IPS-18a (cell line): ENCODE results near the gene ENAH.

Experiments used
- H3K27ac ChIP-seq: one replicate; pipeline ENCODE4 v1.5.1; 2013; ENCODE audit warnings: low read length
- H3K27me3 ChIP-seq: one replicate; pipeline ENCODE4 v1.6.1; 2013; ENCODE audit warnings: mild to moderate bottlenecking, low read length; ENCODE audit not compliant: control insufficient read depth, insufficient read depth
- H3K36me3 ChIP-seq: one replicate; pipeline ENCODE4 v1.6.1; 2013; ENCODE audit warnings: low read depth, low read length; ENCODE audit not compliant: control insufficient read depth
- H3K4me1 ChIP-seq: one replicate; pipeline ENCODE4 v1.6.1; 2013; ENCODE audit warnings: low read depth, low read length; ENCODE audit not compliant: control insufficient read depth
- H3K4me3 ChIP-seq: one replicate; pipeline ENCODE4 v1.5.1; 2013; ENCODE audit warnings: low read length
- H3K9ac ChIP-seq: one replicate; pipeline ENCODE4 v1.6.1; 2013; ENCODE audit warnings: mild to moderate bottlenecking, low read length, moderate library complexity
- H3K9me3 ChIP-seq: one replicate; pipeline ENCODE4 v1.6.1; 2013; ENCODE audit warnings: low read depth, low read length; ENCODE audit not compliant: control insufficient read depth

ENAH gene

DNA sequence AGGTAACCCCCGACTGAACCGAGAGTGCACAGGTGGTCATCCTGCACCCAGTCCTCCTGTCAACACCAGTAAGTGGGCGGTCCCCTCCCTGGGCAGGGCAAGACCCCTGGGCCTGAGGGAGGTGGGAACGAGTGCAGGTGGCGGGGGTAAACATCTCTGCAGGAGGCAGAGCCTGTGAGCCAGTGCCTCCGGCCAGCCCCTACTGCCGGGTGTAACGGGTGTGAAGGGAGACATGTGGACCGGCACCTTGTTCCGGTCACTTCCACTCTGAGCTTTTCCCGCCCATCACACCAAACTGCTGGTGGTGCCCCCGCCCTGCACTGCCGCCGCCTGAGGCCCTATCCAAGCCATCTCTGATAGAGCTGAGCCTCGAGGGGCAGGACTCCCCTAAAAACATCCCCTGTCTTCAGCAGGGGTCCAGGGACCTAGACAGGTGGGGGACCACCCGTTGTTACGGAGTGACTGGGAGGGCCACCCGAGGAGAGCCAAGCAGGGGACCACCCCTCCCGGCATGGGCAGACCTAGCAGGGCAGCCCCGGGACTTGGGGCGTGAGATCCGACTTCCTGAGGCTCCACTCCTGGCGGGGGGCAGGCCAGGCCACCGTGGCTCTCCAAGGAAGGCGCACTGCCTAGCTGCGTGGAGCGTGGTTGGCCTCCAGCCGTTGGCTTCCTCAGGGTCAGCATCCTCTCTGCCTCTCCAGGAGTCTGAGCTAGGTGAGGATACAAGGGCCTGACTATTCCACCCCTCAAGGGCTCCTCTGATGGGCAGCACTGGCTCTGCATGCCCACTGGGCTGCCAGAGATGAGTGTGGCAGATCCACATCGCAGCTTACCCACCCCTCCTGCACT, 181.2 kb downstream of the ENAH start:
- H3K9ac ChIP-seq, result no peak overlapping the region
- no peak overlapping the region for H3K4me3 ChIP-seq
- H3K27me3 ChIP-seq, result no peaks in the 10 kb centered on the region
- H3K9me3 ChIP-seq, result no peaks in the 10 kb centered on the region
- H3K27ac ChIP-seq, result no peak overlapping the region
- H3K4me1 ChIP-seq, result no peaks in the 10 kb centered on the region
- H3K36me3 ChIP-seq, result no peaks in the 10 kb centered on the region

DNA sequence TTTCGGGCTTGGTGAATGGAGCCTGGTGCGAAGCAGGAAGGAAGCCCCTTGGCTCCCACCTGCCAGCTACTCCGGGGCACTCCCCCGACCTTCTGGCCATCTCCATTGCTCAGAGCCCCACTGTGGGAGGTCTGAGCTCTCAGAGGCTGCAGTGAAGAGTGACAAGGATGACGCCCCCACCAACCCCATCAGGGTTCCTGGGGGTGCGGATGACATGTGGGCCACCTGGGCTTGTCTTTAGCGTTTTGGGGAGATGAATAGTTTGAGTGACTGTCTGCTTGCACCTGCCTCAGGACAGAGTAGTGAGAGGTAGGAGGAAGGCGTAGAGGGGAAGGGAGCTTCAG, 181.8 kb downstream of the ENAH start:
- H3K9ac ChIP-seq, result no peak overlapping the region
- H3K4me3 ChIP-seq, result no peak overlapping the region
- no peak overlapping the region for H3K27ac ChIP-seq
- no peaks in the 10 kb centered on the region for H3K36me3 ChIP-seq
- H3K9me3 ChIP-seq, result no peaks in the 10 kb centered on the region
- H3K27me3 ChIP-seq, result no peaks in the 10 kb centered on the region
- H3K4me1 ChIP-seq, result no peaks in the 10 kb centered on the region

DNA sequence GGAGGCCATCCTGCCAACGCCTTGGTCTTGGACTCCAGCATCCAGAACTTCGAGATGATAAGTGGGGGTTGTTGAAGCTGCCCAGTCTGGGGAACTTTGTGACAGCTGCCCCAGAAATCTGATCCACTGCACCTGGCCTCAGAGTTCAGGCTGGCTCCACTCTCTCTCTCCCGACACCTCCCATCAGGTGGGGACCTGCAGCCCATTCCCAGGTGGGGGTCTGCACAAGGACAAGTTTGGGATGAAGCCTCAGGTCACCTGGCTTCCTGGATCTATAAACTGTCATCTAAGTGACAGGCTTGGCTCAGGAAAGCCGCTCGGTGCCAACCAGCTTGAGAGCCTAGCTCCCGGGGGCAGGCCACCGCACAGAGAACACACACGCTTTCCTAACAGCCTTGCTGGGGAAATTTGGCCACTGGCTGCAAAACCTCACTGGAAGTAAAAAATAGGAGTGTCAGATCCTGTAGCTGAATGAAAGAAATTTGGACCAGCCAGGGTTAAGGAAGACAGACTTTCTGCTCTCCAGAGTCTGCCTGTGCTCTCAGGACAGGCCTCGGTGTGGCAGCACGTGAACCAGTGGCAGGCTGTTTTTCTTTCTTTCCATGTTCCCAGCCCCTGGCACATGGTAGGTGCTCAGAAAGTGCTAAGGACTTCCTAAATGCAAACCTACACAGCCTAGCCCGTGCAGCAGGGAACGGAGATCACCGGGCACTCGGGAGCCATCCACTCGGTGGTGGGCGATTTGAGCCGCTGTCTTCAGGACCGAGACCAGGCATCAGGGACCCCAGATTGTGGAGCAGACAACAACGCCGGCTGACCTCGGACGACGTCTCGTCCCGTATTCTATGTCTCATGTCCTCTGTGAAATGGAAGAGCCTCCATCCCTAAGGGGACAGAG, 182.5 kb downstream of the ENAH start:
- Histone ChIP-seq H3K36me3 (no peaks in the 10 kb centered on the region), H3K9me3 (no peaks in the 10 kb centered on the region), H3K4me1 (peaks cover 1% of the 10 kb centered on the region), H3K27ac (no peak overlapping the region), H3K9ac (no peak overlapping the region), H3K27me3 (no peaks in the 10 kb centered on the region), H3K4me3 (no peak overlapping the region)

DNA sequence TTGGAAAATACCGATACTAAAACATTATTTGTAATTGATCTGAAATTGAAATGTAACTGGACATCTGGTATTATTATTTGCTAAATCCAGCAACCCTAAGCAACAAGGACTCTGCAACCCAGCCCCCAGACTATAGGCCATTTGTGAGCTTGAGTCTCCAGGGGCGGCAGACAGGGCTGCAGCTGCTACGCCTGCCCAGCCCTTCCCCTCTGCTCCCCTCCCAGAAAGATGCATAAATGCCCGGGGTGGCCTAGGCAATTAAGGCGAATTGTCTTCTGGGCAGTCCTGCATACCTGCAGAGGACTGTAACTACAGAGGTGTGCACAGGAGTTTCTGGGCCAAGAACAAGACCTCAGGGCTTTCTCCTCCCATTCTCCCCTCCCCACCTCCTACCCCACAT, 183.9 kb downstream of the ENAH start:
- peaks cover 12% of the 10 kb centered on the region for H3K4me1 ChIP-seq
- no peaks in the 10 kb centered on the region for H3K27me3 ChIP-seq
- no peak overlapping the region for H3K4me3 ChIP-seq
- no peak overlapping the region for H3K27ac ChIP-seq
- H3K9me3 ChIP-seq, result no peaks in the 10 kb centered on the region
- no peak overlapping the region for H3K9ac ChIP-seq
- no peaks in the 10 kb centered on the region for H3K36me3 ChIP-seq

DNA sequence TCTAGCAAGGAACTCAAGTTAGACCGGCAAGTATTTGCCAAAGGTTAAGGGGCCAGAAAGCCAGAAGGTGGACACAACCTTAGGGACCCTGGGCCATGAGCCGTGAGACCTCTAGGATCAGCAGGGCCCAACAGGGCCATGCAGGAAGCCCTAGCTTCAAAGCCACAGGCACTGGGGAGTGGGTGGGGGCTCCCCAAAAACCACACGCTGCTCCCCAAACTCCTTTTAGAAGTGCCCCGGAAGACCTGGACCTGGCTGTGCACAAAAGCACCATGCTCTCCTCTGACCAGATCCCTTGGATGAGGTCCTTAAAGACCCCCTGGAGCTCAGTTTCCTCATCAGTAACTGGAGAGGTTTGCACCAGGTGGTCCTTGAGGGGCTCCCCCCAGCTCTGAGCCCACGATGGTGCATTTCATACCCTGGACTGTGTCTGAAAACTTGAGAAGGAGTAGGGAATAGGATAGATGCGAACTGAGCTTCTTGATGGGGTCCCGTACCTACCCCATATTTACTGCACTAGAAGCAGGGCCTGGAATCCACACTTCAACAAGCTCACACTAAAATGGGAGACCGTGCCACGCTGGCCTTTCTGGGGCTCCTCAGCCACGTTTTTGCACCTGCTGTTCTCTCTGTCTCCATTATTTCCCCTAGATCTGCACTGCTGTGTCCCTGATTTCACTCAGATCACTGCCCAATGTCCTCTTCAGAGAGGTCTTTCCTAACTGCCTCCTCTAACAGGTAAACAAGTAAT, 184.5 kb downstream of the ENAH start:
- Histone ChIP-seq H3K9me3 (no peaks in the 10 kb centered on the region), H3K4me1 (peaks cover 12% of the 10 kb centered on the region), H3K36me3 (no peaks in the 10 kb centered on the region), H3K4me3 (no peak overlapping the region), H3K9ac (no peak overlapping the region), H3K27ac (no peak overlapping the region), H3K27me3 (no peaks in the 10 kb centered on the region)

DNA sequence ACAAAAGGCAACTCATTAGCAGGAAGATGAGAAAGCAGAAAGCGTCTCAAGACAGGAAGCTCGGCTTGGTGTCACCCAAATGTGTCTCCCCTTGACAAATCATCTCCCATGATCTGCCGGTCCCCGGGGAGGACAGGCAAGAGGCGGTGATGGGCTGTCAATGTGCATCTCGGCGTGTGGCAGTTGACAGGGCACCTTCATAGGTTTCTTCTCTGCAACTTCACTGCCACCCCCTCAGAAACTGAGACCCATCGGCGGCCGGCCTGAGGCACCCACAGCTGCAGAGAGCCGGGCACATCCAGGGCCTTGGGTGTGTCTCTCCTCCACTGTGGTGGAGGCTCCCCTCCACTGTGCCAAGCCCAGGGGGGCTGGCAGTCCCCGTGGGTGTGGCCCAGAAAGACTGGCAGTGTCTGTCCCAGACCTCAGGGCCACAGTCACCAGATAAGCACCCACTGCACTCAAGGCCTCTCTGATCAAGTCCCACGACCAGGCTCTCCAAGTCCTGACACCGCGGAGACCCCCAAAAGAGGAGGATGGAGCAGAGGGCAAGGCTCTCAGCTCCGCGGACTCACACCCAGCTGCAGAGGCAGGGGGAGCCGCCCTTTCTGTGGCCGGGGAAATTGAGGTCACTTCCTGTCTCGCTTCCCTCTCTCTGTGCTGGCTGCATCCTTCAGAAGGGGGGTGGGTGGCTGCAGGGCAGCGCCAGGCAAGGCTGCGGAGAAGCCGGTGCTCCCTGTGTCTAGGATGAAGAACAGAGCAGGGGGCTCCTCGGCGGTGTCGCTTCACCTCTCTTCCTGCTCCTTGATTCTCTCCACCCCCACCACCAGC, 185.5 kb downstream of the ENAH start:
- H3K36me3 ChIP-seq, result no peaks in the 10 kb centered on the region
- H3K9me3 ChIP-seq, result no peaks in the 10 kb centered on the region
- no peaks in the 10 kb centered on the region for H3K27me3 ChIP-seq
- no peak overlapping the region for H3K4me3 ChIP-seq
- peaks cover 16% of the 10 kb centered on the region for H3K4me1 ChIP-seq
- H3K27ac ChIP-seq, result no peak overlapping the region
- H3K9ac ChIP-seq, result no peak overlapping the region

DNA sequence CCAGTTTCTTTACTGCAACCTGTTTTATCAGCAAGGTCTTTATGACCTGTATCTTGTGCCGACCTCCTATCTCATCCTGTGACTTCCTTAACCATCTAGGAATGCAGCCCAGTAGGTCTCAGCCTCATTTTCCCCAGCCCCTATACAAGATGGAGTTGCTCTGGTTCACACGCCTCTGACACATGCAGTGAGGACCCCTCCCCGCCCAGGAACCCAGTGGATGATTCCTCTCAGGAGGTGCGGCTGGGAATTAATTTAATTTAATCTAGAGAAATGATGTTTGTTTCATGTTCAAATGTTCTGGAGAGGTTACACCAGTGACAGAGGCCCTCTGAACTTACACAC, 186.1 kb downstream of the ENAH start:
- Histone ChIP-seq H3K9me3 (no peaks in the 10 kb centered on the region), H3K27ac (no peak overlapping the region), H3K4me1 (peaks cover 16% of the 10 kb centered on the region), H3K9ac (no peak overlapping the region), H3K36me3 (no peaks in the 10 kb centered on the region), H3K27me3 (no peaks in the 10 kb centered on the region), H3K4me3 (no peak overlapping the region)

DNA sequence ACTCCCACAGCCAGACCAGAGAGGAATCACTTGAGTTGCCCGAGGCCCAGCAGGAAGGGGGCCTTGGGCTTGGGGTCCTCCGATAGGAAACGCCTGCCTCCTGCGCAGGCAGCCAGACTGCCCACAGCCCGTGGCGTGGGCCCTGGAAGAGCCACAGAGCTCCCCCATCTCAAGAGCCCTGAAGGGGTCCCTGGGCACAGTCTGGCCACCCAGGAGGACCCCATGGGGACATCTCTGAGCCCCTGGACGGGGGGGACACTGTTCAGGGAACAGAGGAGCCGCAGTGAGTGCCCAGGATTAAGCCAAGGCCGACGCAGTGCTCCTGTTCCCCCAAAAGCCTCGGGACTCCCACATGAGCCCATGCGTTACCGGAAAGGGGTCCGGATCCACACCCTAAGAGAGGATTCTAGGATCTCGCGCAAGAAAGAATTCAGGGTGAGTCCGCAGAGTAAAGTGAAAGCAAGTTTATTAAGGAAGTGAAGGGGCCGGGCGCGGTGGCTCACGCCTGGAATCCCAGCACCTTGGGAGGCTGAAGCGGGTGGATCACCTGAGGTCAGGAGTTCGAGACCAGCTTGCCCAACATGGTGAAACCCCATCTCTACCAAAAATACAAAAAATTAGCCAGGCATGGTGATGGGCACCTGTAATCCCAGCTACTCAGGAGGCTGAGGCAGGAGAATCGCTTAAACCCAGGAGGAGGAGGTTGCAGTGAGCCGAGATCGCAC, 187.0 kb downstream of the ENAH start:
- H3K36me3 ChIP-seq, result no peaks in the 10 kb centered on the region
- H3K9ac ChIP-seq, result no peak overlapping the region
- H3K27ac ChIP-seq, result no peak overlapping the region
- peaks cover 20% of the 10 kb centered on the region for H3K4me1 ChIP-seq
- no peaks in the 10 kb centered on the region for H3K27me3 ChIP-seq
- no peaks in the 10 kb centered on the region for H3K9me3 ChIP-seq
- H3K4me3 ChIP-seq, result no peak overlapping the region

DNA sequence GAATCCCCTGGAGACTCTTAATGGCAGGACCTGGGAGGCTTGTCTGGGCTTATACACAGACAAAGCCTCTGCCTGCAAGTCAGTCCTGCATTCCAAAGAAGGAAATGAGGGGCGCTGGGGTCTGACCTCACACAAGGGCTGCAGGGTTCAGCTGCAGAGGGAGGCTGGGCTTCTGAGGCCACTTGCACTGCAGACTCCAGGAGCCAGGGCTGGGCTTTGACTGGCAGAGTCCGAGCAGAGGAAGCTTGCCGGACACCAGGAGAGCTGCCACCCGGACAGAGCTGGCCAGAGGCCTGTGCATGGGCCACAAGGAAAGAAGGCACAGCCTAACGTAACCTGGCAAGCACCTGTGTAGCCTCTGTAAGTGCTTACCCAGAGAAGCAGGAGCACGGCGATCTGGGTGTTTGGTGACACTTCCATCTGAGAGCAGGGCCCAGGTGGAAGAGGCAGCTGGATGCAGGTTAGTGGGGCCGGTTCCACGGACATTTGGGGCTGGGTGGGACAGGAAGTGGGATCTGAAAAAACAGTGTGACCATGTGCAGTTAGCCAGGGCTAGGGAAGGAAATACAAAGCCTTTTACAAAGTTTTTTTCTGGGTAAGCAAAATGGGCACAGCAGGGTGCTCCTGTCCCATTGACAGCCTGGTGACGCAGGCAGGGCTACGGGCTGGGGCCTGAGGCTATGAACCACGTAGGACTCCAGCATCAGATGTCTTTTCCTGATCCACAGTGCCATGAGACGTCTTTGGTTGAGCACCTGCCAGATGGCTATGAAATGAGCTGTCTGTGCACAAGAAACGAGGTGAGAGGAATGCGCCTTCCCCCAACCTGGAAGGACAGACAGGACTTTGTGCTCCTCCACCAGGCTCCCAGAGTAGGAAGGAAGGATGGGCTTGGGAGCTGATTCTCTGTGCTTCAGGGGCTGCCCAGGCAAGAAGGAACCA, 187.8 kb downstream of the ENAH start:
- Histone ChIP-seq H3K4me3 (no peak overlapping the region), H3K9ac (no peak overlapping the region), H3K4me1 (peaks cover 27% of the 10 kb centered on the region), H3K36me3 (no peaks in the 10 kb centered on the region), H3K27ac (no peak overlapping the region), H3K27me3 (no peaks in the 10 kb centered on the region), H3K9me3 (no peaks in the 10 kb centered on the region)
